ENCODE data around the gene OR10AD1. TPM values are rescaled to one million over a fixed set of nuclear protein-coding genes. Genes with fewer than 3 reads are reported as not detected.
"Not testable (repeated sequence)": the region's sequence is repeated elsewhere in the genome, so short reads cannot be mapped to it uniquely, and the experiment has no call there.

OR10AD1 gene
- total RNA-seq: not detected
- long read RNA-seq: 0 reads

GRCh38 chr12:48203192-48203591, at the start of gene OR10AD1:
Gene OR10AD1, minus strand, starts transcription at chr12:48203292. Its CDS starts 0 bp downstream, at chr12:48203292.
- intact Hi-C loops (cut with micrococcal nuclease): no loop called here
- ATAC-seq (no peak), DNase-seq (no peak)

GRCh38 chr12:48247181-48247966, 44.3 kb upstream of the OR10AD1 start:
- intact Hi-C loops (cut with micrococcal nuclease): no loop called here
- ATAC-seq: no peak
- no peak for DNase-seq

GRCh38 chr12:48237162-48237561, 34.1 kb upstream of the OR10AD1 start:
- intact Hi-C loops (cut with micrococcal nuclease): no loop called here
- ATAC-seq (no peak), DNase-seq (no peak)

- DNase-seq (no peak), ATAC-seq (no peak)
- intact Hi-C loops (cut with micrococcal nuclease): no loop called here
Measured at GRCh38 chr12:48235796-48236333, 32.8 kb upstream of the OR10AD1 start.

- intact Hi-C loops (cut with micrococcal nuclease); ATAC-seq; DNase-seq: not testable (repeated sequence)
Measured at GRCh38 chr12:48231169-48231958, 28.3 kb upstream of the OR10AD1 start.

- DNase-seq; intact Hi-C loops (cut with micrococcal nuclease); ATAC-seq: not testable (repeated sequence)
Measured at GRCh38 chr12:48224533-48224932, 21.4 kb upstream of the OR10AD1 start.

- intact Hi-C loops (cut with micrococcal nuclease): no loop called here
- DNase-seq (no peak), ATAC-seq (no peak)
Measured at GRCh38 chr12:48221645-48222044, 18.6 kb upstream of the OR10AD1 start.

- ATAC-seq: no peak
- DNase-seq: no peak
- intact Hi-C loops (cut with micrococcal nuclease): no loop called here
Measured at GRCh38 chr12:48220701-48221100, 17.6 kb upstream of the OR10AD1 start.

- no peak for DNase-seq
- intact Hi-C loops (cut with micrococcal nuclease): no loop called here
- no peak for ATAC-seq
Measured at GRCh38 chr12:48219631-48220030, 16.5 kb upstream of the OR10AD1 start.

- intact Hi-C loops (cut with micrococcal nuclease): no loop called here
- ATAC-seq (no peak), DNase-seq (no peak)
Measured at GRCh38 chr12:48216785-48217184, 13.7 kb upstream of the OR10AD1 start.

- ATAC-seq; intact Hi-C loops (cut with micrococcal nuclease); DNase-seq: not testable (repeated sequence)
Measured at GRCh38 chr12:48209495-48209894, 6.4 kb upstream of the OR10AD1 start.

- intact Hi-C loops (cut with micrococcal nuclease): no loop called here
- DNase-seq: no peak
- no peak for ATAC-seq
Measured at GRCh38 chr12:48202766-48203165, 326 bp downstream of the OR10AD1 start.

GRCh38 chr12:48201516-48201915, 1.6 kb downstream of the OR10AD1 start:
- DNase-seq: no peak
- intact Hi-C loops (cut with micrococcal nuclease): no loop called here
- no peak for ATAC-seq

GRCh38 chr12:48201091-48201490, 2.0 kb downstream of the OR10AD1 start:
- DNase-seq (no peak), ATAC-seq (no peak)
- intact Hi-C loops (cut with micrococcal nuclease): no loop called here

GRCh38 chr12:48199774-48200221, 3.3 kb downstream of the OR10AD1 start:
- DNase-seq (no peak), ATAC-seq (no peak)
- intact Hi-C loops (cut with micrococcal nuclease): no loop called here

GRCh38 chr12:48198985-48199384, 4.1 kb downstream of the OR10AD1 start:
- DNase-seq (no peak), ATAC-seq (no peak)
- intact Hi-C loops (cut with micrococcal nuclease): no loop called here

GRCh38 chr12:48198672-48198971, 4.5 kb downstream of the OR10AD1 start:
- DNase-seq (peak; percentile 78), ATAC-seq (peak; percentile 71)
- intact Hi-C loops (cut with micrococcal nuclease): no loop called here

GRCh38 chr12:48197971-48198671, 5.0 kb downstream of the OR10AD1 start:
- ATAC-seq (peak; percentile 99), DNase-seq (peak; percentile 99)
- intact Hi-C loops (cut with micrococcal nuclease): no loop called here

- DNase-seq (no peak), ATAC-seq (peak; percentile 48)
- intact Hi-C loops (cut with micrococcal nuclease): no loop called here
Measured at GRCh38 chr12:48197549-48197970, 5.5 kb downstream of the OR10AD1 start.

GRCh38 chr12:48194799-48195201, 8.3 kb downstream of the OR10AD1 start:
- no peak for DNase-seq
- intact Hi-C loops (cut with micrococcal nuclease): no loop called here
- no peak for ATAC-seq
